ENCODE data around the gene ATRN.
"Not testable (repeated sequence)": the region's sequence is repeated elsewhere in the genome, so short reads cannot be mapped to it uniquely, and the experiment has no call there.

Gene ATRN

GRCh38 chr20:3515379-3516170 is 44.8 kb downstream of the ATRN start:
- no peak for TF ChIP-seq POLR2A (IDR thresholded peaks at IDR 0.05; ENCODE audit: low read length)
- TF ChIP-seq GATA1 (IDR thresholded peaks at IDR 0.05; ENCODE audit: low read depth, low read length) = no peak
- DNase-seq = no peak

GRCh38 chr20:3521852-3522740 is 51.3 kb downstream of the ATRN start:
- no peak for DNase-seq
- no peak for TF ChIP-seq GATA1 (IDR thresholded peaks at IDR 0.05; ENCODE audit: low read depth, low read length)

DNA sequence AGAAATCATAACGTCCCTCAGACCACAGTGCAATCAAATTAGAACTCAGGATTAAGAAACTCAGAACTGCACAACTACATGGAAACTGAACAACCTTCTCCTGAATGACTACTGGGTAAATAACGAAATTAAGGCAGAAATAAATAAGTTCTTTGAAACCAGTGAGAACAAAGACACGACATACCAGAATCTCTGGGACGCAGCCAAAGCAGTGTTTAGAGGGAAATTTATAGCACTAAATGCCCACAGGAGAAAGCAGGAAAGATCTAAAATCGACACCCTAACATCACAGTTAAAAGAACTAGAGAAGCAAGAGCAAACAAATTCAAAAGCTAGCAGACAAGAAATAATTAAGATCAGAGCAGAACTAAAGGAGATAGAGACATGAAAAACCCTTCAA is 53.9 kb downstream of the ATRN start:
- DNase-seq = not testable (repeated sequence)

DNA sequence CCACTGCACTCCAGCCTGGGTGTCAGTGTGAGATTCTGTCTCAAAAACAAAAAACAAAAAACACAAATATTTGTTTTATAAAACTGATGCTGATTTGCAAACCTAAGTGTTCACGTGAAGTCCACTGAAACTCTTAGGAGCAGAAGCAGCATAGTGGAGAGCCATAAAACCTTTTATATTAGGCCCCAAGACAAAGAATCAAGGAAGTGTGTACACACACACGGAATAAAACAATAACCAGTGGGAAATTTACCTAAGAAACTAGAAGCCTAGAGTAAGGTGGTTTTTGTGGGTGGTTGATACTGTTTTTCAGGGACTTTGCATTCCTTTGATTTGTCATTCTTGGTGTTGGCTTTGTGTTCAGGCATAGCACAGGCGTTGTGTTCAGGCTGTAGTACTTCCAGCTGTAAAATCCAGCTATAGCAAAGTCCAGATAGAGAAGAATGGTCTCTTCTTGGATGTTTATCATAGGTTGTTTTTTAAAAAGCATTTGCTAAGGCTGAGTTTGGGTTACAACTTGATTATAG is 61.3 kb downstream of the ATRN start:
- DNase-seq = no peak
- TF ChIP-seq POLR2A (IDR thresholded peaks at IDR 0.05; ENCODE audit: low read length) (no peak), GATA1 (IDR thresholded peaks at IDR 0.05; ENCODE audit: low read depth, low read length) (no peak)

- DNase-seq = not testable (repeated sequence)
Measured at GRCh38 chr20:3537733-3538132, 66.9 kb downstream of the ATRN start.

GRCh38 chr20:3539311-3540107 is 68.7 kb downstream of the ATRN start:
- no peak for DNase-seq
- TF ChIP-seq GATA1 (IDR thresholded peaks at IDR 0.05; ENCODE audit: low read depth, low read length) = no peak
- no peak for TF ChIP-seq POLR2A (IDR thresholded peaks at IDR 0.05; ENCODE audit: low read length)

DNA sequence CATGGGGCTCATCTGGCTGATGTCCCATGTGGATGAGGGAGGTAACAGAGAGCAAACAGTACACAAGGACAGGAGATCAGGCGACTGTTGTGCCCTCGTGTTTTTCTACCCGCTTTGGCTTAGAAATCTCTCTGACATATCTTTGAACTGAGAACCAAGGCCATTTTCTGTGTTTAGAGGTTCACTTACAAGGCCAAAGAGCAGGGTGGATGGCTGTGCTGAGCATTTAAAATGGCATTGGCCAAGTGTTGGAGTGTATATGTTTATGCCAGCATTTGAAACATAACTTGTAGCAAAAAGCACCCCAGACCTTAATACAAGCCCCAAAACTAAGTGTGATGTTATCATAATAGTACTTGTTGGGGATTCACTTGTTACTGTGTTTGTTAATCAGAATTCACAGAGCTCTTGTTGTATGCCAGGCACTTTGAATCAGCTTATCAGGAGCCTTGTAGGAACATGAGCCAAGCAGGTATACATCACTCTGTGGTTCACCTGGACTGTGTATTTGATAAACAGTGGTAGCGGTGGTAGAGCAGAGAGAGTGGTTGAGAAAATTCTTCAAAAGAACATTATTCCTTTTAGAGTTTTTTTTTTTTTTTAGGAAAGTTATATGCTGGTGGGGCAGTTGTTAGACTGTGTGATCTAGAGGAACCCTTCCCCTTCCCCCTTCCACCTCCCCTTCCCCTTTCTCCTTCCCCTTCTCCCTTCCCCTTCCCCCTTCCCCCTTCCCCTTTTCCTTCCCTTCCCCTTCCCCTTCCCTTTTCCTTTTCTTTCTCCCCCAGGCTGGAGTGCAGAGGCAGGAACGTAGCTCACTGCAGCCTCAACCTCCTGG is 71.3 kb downstream of the ATRN start:
- no peak for TF ChIP-seq POLR2A (IDR thresholded peaks at IDR 0.05; ENCODE audit: low read length)
- TF ChIP-seq GATA1 (IDR thresholded peaks at IDR 0.05; ENCODE audit: low read depth, low read length) = no peak
- no peak for DNase-seq

DNA sequence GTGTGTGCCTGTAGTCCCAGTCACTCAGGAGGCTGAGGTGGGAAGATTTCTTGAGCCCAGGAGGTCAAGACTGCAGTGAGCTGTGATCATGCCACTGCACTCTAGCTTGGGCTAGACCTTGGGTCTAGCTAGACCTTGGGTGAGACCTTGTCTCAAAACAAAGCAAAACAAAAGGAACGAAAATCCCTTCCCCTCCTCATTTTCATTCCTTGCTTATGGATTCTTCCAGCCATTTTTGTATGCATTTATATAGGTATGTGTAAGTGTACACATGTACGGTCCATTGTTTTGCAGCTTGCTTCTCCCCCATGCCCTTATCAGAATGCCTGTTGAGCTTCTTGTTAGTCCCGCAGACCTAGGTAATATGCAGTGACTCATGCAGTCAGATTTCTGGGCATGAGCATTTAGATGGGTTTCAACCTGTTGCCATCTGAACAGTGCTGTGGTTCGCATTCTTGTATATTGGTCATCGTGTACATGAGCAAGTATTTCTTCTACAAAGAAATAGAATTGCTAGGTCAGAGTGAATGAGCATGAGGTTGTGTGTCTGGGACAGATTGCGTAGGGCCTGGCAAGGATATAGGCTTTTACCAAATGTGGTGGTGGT is 73.2 kb downstream of the ATRN start:
- no peak for TF ChIP-seq POLR2A (IDR thresholded peaks at IDR 0.05; ENCODE audit: low read length)
- TF ChIP-seq GATA1 (IDR thresholded peaks at IDR 0.05; ENCODE audit: low read depth, low read length) = no peak
- no peak for DNase-seq

- no peak for DNase-seq
- TF ChIP-seq POLR2A (IDR thresholded peaks at IDR 0.05; ENCODE audit: low read length) (no peak), GATA1 (IDR thresholded peaks at IDR 0.05; ENCODE audit: low read depth, low read length) (no peak)
Measured at GRCh38 chr20:3545401-3545925, 74.6 kb downstream of the ATRN start.

DNA sequence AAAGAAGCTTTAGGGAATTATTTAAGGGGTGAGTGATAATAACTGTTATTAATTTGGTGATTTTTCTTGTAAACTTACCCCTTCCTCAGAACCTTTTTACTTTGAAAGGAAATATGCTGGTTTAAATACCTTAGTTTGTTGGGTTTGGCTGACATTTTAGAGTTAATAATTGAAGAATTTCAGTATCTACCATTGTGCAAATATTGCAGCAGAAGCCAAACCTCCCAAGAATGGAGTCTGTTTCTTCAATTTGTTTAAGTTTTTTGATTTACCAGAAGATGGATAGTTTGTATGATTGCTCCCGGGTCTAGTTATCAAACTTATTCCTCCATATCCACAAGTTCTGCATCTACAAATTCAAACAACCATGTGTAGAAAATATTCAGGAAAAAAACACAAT is 77.1 kb downstream of the ATRN start:
- no peak for DNase-seq
- no peak for TF ChIP-seq POLR2A (IDR thresholded peaks at IDR 0.05; ENCODE audit: low read length)
- no peak for TF ChIP-seq GATA1 (IDR thresholded peaks at IDR 0.05; ENCODE audit: low read depth, low read length)

DNA sequence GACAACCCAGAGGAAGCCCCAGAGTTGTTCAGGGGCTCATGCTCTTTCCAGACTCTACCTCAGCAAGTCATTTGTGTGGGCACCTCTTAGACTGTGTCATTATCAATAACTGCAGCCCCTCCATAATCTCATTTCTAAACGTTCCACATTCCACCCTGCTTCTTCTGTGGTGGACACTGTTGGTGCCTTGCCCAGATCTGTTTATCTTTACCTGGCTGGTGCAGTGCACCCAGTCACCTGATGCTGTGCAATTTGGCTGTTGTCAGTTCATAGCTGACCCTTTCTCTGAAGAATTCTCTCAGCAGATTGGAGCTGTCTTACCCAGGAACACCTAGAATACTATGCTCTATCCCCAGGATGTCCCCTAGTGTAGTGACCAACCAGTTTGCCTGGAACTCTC is 80.0 kb downstream of the ATRN start:
- DNase-seq = peak; percentile 25 to 80
- TF ChIP-seq POLR2A (IDR thresholded peaks at IDR 0.05; ENCODE audit: low read length) (no peak), GATA1 (IDR thresholded peaks at IDR 0.05; ENCODE audit: low read depth, low read length) (no peak)

DNA sequence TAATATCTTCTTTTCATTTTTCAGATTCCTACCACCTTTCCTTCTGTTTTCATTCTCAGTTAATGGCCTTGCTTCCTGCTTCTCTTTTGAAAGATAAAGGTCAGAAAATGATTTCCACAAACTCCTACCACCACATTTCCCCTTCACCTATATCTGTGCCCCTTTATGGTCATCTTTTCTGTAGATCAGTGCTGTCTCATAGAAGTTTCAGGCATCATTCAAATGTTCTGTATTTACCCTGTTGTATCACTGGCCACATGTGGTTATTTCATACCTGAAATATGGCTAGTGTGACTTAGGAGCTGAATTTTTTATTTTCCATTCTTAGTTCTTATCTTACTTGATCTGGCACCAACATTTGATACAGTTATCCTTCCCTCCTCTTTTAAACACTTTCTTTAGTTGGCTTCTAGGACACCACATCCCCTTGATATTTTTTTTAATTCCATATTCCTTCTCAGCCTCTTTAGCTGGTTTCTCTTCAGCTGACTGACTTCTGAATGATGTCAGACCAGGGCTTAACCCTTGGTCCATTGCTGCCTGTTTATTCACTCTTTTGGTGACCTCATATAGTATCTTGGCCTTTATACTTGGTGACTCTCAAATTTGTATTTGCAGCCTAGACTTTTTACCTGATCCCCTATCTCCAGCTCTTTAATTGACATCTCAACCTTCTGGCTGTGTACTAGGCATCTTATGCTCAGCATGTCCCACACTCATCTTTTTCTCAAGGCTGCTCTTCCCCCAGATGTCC is 81.0 kb downstream of the ATRN start:
- no peak for DNase-seq
- TF ChIP-seq GATA1 (IDR thresholded peaks at IDR 0.05; ENCODE audit: low read depth, low read length) (no peak), POLR2A (IDR thresholded peaks at IDR 0.05; ENCODE audit: low read length) (no peak)
